LHCN-M2 (cell line): ENCODE measurements around the gene MS4A15. TPM values are rescaled to one million over a fixed set of nuclear protein-coding genes. Genes with fewer than 3 reads are reported as not detected.
"Not testable (repeated sequence)": the region's sequence is repeated elsewhere in the genome, so short reads cannot be mapped to it uniquely, and the experiment has no call there.

Experiments used
- DNase-seq: peaks from one replicate; pipeline ENCODE4 v3.0.0-alpha.2; 2012; ENCODE audit warnings: low read depth
- total RNA-seq: library from RNA; depleted of rRNA; stranded (reverse); fragments of >200 nt; gene quantifications from 2 replicates; pipeline ENCODE4 v1.2.3, GENCODE V29; 2014; rRNA removed

Gene MS4A15
- total RNA-seq, 1 experiment from 2014 or later, result not detected

- no peak for DNase-seq
Observed at GRCh38 chr11:60801194-60801593, 44.5 kb downstream of the MS4A15 start.

- DNase-seq, result no peak
Observed at GRCh38 chr11:60803273-60803936, 46.7 kb downstream of the MS4A15 start.

GRCh38 chr11:60809249-60809648 is 52.6 kb downstream of the MS4A15 start:
- no peak for DNase-seq

- no peak for DNase-seq
Observed at GRCh38 chr11:60809691-60810090, 53.0 kb downstream of the MS4A15 start.

DNA sequence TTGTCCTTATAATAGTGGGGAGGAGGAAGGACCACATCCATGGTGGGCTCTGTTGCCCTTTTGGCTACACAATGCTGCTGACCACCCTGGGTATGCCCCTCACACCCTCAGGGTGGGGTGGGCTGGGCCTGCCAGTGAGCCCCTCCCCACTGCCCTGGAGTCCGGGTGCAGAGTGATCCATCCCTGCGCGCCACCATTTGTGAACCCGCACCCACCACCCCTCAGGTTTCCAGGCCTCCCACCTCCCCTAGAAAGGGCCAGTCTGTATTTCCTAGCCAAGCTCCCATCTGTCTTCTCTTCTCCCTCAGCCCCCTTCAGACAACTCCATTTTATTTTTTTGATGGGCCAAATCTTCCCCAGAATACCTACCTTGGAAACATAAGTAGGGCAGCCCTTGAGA is 53.5 kb downstream of the MS4A15 start:
- no peak for DNase-seq

DNA sequence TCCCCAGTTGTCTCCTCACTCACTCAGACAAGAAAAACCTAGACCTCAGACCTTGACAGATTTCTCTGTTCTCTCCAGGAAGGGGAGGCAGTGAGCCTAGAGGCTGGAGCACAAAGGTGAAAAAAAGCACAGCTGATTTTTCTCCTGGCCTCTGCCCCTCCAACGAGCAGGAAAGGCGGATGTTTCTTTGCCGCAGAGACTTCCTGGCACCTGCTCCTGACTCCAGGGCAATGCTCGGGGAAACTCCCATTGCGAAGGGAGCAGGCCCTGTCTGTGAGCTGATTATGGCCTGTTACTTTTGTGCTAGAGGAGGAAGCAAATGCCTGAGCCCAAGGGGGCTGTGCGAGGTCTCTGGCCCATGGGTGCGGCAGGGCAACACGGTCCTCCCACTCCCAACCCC is 53.9 kb downstream of the MS4A15 start:
- DNase-seq, result no peak

GRCh38 chr11:60813324-60813723 is 56.7 kb downstream of the MS4A15 start:
- DNase-seq, result no peak

DNA sequence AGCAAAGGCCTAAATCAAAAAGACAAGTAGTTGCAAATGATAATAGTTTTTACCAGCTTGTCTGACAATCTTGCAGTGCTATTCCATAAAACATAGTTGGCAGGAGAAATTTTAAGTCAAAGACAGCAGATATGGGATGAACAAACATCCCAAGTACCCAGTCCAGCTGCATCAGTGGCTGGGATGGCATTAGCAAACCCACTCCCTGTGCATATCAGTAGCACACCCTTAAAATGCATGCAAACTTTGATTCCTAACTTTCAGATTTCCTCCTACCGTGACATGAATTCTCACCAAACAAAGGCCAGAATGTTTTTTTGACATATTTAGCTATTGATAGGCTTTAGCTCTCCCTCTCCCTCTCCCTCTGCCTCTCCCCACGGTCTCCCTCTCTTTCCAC is 57.4 kb downstream of the MS4A15 start:
- no peak for DNase-seq

- no peak for DNase-seq
Observed at GRCh38 chr11:60816590-60817157, 60.0 kb downstream of the MS4A15 start.

- DNase-seq, result no peak
Observed at GRCh38 chr11:60818057-60818456, 61.4 kb downstream of the MS4A15 start.

GRCh38 chr11:60821827-60822599 is 65.3 kb downstream of the MS4A15 start:
- no peak for DNase-seq

GRCh38 chr11:60823745-60824306 is 67.2 kb downstream of the MS4A15 start:
- not testable (repeated sequence) for DNase-seq

GRCh38 chr11:60825118-60825517 is 68.5 kb downstream of the MS4A15 start:
- DNase-seq, result no peak

- DNase-seq, result no peak
Observed at GRCh38 chr11:60825790-60826189, 69.1 kb downstream of the MS4A15 start.

Other genes starting within 250 kb of the MS4A15 start
- gene MS4A13, start 241.5 kb upstream of the MS4A15 start, total RNA-seq, result not detected in 2 replicates
- not detected in 2 replicates for gene MS4A8, start 57.3 kb upstream of the MS4A15 start, total RNA-seq
- not detected in 2 replicates for gene MS4A18, start 32.1 kb upstream of the MS4A15 start, total RNA-seq
- not detected in 2 replicates for gene MS4A10, start 28.5 kb downstream of the MS4A15 start, total RNA-seq
- 33.1 and 34.5 TPM in 2 replicates for gene CCDC86, start 85.2 kb downstream of the MS4A15 start, total RNA-seq
- 0.06 TPM in 1 of 2 replicates, not detected in the other for gene PTGDR2, start 99.1 kb downstream of the MS4A15 start, total RNA-seq
- gene ZP1, start 110.7 kb downstream of the MS4A15 start, total RNA-seq, result 0.57 TPM in 1 of 2 replicates, not detected in the other
- gene PRPF19, start 149.7 kb downstream of the MS4A15 start, total RNA-seq, result 79.7 and 97.3 TPM in 2 replicates
- gene TMEM109, start 157.3 kb downstream of the MS4A15 start, total RNA-seq, result 85.0 and 94.1 TPM in 2 replicates
- gene TMEM132A, start 167.6 kb downstream of the MS4A15 start, total RNA-seq, result 36.7 and 41.1 TPM in 2 replicates
- gene SLC15A3, start 195.3 kb downstream of the MS4A15 start, total RNA-seq, result 4.2 and 8.6 TPM in 2 replicates
- not detected in 2 replicates for gene CD6, start 214.8 kb downstream of the MS4A15 start, total RNA-seq